ENCODE data around the gene SYNDIG1.

DNA sequence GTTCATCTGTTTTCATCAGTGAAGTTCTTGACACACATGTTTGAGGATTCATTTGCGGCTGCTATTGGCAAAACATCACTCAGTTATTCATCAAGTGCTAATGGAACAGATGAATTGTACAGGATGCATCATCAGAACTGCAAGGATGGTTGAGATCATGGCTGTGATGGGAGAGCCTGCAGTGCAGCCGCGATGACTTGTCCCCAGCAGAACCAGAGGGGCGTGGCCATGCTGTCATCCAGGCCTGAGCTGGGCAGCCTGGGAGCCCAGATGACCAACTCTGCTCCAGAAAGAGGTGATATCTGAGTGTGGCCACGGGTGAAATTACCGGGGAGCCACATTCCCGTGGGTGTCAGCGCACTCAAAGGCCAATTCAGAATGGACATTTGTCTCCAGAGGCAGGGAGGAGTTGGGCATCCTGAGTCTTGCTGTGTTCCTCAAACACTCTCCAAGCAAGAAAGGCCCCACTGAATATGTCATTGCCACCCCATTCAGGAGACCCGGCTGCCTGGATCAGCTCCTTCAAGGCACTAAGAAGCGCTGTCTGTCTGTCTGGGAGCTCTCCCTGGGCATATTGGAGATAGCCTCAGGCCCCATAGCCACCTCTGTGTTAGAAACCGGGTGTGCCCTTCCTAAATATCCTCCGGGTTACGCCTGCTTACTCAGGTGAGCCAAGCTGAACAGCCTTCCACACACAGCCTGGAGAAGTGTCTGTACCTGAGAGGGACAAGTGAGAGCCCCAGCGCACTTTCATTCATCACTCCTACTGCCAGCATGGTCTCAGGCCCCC, 66.7 kb downstream of the SYNDIG1 start:
- TF ChIP-seq, protein P1, sequence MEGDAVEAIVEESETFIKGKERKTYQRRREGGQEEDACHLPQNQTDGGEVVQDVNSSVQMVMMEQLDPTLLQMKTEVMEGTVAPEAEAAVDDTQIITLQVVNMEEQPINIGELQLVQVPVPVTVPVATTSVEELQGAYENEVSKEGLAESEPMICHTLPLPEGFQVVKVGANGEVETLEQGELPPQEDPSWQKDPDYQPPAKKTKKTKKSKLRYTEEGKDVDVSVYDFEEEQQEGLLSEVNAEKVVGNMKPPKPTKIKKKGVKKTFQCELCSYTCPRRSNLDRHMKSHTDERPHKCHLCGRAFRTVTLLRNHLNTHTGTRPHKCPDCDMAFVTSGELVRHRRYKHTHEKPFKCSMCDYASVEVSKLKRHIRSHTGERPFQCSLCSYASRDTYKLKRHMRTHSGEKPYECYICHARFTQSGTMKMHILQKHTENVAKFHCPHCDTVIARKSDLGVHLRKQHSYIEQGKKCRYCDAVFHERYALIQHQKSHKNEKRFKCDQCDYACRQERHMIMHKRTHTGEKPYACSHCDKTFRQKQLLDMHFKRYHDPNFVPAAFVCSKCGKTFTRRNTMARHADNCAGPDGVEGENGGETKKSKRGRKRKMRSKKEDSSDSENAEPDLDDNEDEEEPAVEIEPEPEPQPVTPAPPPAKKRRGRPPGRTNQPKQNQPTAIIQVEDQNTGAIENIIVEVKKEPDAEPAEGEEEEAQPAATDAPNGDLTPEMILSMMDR (IDR thresholded peaks at IDR 0.05; ENCODE audit: insufficient read depth, low read depth, low read length): no peak
- no peak for TF ChIP-seq EZH2 (IDR thresholded peaks at IDR 0.05; ENCODE audit: insufficient read depth, low read length)

Measured in astrocyte (in vitro differentiated cells and primary cell).